Stimulated activated CD4-positive, alpha-beta T cell treated with anti-CD3 and anti-CD28 coated beads, Interleukin-12 subunit alpha, Interleukin-12 subunit beta, amount 100 ng/mL, for 48 hours (primary cell): ENCODE measurements around the gene CCDC177.
"Not testable (repeated sequence)": the region's sequence is repeated elsewhere in the genome, so short reads cannot be mapped to it uniquely, and the experiment has no call there.

Source experiments
- DNase-seq, 3 donors: peaks; one replicate each; pipeline ENCODE4 v3.0.0-alpha.2; 2020; ENCODE audit warnings: low read depth in 2 of 3, low spot score in 1 of 3

Gene CCDC177

DNA sequence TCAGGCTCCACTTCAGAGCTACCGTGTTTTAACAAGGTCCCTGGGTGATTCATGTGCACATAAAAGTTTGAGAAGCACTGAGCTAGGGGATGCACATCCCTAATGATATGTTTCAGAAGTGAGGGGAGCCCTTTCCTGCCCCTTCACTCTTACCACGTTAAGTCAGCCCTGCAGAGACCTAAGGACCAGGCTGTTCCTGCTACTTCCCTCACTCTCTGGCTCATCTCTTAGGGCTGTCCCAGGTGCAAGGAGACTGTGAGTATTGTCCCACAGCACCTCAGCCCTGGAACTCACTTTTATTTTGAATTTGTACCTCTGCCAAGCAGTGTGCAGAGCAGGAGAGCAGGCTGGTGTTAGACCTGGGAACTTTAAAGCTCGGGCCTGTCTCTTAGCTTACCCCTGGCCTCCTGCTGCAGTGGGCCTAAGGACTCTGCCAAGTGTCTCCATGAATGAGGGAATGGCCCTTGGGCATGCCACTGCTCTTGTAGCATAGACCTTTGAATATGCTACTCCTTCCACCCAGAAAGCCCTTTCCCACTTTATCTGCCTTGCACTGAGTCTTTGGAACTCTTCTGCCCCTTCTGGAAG, 25.7 kb upstream of the CCDC177 start:
- DNase-seq = no peak

DNA sequence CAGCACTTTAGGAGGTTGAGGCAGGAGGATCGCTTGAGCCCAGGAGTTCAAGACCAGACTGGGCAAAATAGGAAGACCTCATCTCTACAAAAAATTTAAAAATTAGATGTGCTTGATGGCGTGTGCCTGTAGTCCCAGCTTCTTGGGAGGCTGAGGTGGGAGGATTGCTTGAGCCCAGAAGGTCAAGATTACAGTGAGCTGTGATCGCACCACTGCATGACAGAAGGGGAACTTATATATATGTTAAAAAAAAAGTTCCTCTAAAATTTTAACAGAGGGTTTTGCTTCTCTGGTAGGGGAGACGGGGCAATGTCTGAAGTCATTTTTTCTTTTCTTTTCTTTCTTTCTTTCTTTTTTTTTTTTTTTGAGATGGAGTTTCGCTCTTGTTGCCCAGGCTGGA, 24.8 kb upstream of the CCDC177 start:
- DNase-seq = not testable (repeated sequence)

DNA sequence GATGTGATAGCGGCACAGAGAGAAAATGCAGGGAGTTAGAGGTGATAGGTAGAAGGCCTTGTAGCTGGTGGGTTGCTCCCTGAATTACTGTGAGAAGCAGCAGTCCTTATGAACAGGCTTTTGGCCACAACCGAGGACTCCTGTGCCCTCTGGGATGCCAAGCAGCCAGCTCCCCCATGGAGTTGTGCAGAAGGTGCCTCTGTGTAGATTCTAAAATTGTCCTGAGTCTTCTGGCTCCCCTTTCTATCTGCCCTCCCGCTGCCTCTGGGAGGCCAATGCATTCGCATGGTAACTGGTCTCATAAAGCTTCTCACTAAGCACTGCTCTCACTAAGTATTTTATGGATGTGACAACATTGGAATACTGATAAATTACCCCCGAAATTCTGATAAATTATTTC, 20.7 kb upstream of the CCDC177 start:
- DNase-seq = no peak

DNA sequence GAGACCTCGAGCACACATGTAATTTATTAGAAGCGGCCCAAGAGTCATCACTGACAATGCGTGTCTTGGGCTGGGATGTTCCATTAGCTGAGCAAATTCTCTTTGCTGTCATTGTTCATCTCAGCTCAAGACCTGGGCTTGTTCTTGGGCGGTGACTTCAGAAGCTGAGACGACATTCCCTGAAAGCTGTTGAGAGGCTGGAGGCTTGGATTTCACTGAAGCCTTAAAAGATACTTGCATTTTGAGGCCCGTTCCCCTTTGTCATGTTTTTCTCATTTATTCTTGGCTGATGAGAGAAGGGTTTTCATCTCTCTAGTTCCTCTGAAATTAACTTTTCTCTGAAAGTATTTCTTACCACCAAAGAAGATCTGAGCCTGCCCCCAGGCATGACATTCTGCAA, 20.2 kb upstream of the CCDC177 start:
- DNase-seq = no peak

DNA sequence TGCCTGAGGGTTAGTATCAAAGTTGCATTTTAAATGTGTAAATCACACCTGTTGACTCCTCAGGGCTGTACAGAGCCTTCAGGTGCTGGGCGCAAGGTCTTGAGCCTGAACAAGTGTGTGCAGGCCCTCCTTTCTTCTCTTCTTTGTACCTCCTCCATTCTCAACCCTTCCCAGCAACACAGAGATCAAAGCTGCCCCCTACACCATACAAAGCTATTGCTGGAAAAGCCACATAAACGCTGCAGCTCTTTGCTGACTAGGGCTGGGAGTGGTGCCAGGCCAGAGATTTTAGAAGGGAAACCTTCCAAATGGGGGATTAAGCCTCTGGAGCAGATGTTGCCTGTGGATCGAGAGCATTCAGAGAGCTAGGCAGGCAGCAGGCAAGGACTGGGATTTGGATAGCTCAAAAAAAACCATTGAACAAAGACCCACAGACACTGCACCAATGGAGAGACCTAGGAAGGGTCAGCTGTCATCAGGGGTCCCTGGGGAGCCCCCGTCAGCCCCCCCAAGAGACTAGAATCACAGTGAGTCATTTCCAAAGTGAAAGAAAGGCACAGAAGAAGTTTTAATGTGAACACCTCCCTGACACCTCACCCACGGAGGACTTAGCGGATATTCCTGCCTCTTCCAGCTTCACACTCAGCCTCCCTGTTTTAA, 18.5 kb upstream of the CCDC177 start:
- DNase-seq = no peak

DNA sequence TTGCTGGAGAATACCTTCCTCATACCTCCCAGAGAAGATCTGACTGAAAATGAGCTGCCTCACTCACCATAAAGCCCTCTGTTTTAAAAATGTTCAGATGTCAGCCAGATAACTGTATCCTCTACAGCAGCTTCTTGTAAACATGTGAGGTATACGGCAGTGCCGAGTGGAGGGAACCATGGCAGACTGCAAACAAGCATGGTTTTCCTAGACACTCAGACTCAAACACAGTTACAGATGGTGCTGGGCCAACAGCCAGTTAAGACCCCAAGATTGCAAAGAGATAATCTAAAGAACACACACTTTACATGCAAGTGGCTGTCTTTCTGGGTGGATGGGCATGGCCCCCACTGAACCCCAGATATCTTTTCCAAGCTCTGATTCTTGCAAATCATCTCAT, 16.6 kb upstream of the CCDC177 start:
- no peak for DNase-seq

DNA sequence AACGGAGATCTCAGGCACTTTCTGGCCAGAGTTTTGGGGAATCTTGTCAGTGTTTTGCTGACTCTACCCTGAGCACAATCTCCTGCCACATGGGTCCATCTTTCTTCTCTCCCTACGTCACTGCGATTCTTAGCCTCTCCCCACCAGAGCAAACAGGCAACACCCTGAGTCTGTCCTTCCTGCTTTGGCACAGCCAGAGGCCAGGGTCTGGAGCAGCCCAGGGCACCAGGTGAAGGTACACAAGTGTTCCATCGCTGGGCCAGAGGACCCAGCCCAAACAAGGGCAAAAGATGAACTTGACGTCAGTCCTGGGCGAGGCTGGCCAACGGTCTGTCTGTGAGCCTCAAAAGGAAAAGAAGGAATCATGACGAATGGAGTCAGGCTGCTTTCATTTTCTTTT, 12.7 kb upstream of the CCDC177 start:
- DNase-seq = no peak

DNA sequence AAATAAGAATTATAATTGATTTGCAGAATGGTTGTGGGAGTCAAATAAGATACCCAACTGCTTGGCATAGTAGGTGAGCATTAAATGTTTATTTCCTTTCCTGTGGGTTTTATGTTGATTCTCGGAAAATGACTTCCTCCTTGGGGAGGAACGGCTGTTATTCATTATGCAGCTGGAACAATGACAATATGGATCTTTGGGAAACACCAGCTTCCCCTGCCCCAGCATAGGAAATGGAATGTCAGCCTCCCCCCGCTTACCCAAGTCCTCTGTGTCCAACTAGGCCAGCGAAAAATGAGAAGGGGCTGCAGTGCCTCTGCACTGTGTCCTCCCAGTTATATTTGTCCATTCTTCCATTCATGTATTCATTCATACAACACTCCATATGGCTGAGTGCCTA, 11.7 kb upstream of the CCDC177 start:
- no peak for DNase-seq

DNA sequence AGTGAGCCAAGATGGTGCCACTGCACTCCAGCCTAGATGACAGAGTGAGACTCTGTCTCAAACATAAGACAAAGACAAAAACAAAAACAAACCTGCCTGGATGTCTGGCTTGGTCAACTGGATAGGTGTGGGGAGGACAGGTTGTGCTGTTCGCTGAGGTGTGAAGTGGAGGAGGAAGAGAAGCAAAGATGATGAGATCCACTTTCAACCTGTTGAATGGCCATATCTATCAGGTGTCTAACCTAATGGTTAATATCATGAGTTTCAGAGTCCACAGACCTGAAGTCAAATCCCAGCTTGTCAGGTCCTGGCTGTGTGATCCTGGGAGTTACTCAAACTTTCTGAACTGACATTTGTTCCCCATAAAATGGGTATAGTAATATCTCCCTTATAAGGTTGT, 9.7 kb upstream of the CCDC177 start:
- no peak for DNase-seq

DNA sequence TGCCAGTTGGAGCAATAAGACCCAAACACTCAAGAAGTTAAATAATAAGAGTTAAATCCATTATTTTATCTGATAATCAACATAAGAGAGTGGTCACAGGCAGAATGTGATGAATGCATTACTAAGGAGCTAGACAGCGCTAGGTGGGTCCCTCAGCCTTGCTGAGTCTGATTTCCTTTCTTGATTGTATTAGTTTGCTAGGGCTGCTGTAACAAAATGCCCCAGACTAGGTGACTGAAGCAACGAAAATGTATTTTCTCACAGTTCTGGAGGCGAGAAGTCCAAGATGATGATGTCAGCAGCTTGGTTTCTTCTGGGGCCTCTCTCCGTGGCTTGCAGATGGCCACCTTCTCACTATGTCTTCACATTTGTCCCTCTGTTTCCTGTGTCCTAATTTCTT, 8.2 kb upstream of the CCDC177 start:
- no peak for DNase-seq

DNA sequence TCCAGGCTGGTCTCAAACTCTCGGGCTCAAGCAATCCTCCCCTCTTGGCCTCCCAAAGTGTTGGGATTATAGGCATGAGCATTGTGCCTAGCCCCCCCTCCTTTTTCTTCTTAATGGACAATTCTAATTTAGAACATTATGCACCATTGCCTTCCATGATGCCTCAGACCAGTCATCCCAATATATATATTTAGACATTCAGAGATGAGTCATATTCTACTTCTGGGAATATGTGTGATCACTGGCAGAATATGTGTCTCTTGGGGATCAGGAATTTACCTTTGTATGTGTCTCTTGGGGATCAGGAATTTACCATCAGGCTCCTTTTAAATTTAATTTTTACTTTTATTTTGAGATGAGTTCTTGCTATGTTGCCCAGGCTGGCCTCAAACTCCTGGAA, 7.5 kb upstream of the CCDC177 start:
- no peak for DNase-seq

DNA sequence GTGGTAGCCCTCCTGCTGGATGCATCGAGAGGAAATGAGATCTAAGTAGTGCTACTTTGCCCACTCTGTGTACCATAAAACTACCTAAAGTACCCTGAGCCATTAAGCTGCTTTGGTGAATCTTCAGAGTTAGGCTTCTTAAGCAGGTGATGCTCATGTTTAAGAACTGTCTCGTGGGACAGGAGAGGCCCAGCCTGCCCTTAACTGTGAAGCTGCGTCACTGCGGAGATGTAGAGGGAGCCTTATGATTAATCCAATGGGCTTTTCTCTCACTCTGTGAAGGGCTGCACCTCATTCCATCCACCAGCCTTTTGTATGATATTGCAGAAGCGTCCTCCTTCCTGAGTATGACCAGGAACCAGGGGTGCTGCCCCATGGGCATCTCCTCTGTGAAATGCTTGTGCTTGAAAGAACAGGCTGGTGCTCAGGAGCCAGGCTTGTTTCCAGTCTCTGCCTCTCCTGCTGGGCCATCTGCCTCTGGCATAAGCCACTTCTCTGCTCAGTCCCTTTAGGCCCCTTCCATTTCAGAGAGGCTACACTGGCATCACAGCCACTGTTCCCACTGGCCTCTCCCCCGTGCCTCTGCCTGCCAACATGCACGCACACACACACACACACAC, 6.8 kb upstream of the CCDC177 start:
- no peak for DNase-seq

DNA sequence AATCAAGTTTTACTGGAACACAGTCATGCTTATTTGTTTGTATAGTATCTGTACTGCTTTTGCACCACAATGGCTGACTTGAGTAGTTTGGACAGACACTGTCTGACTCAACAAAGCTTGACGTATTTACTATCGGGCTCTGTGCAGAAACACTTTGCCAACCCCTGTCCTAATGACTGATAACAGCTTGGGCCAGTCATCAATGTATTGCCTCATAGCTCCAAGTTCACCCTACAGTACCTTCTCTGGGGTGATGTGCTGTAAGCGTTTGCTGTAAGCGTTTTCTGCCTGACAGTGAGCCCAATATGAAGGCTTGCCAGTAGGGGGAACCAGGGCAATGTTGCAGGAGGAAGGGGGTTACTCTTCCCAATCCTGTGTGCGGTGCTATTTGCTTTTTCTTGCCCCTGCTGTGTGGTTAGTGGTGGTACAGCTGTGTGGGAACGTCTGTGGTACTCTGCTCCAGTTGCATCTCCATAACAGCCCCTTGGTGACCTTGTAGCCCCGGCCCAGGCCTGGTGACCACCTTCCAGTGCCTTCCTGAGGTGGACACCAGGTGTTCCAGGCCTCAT, 5.4 kb upstream of the CCDC177 start:
- no peak for DNase-seq

DNA sequence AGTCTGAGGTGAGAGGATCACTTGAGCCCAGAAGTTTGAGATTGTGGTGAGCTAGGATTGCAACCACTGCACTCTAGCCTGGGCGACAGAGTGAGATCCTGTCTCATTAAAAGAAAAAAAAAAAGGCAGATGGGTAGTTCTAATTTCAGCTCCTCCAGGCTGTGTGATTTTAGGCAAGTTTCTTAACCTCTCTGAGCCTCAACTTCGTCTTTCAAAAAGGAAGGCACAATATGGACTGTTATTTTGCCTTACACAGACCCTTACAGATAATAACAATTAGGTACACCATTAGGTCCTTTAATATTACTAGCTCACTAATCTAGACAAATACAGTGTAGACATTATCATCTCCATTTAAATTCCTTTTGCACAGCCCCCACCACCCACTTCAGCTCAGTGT, 4.8 kb upstream of the CCDC177 start:
- DNase-seq = no peak

DNA sequence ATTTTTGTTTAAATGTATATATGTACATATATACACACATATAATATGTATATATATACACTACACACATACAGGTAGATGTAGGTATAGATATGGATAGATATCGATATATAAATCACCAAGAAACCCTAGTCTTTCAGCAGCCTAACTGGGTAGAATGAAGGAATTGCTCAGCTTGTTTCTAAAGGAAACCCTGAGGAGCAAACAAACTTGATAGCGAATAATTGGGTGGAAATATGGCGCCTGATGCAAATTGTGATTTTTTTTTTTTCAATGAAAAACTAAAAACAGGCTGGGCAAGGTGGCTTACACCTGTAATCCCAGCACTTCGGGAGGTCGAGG, 254 bp upstream of the CCDC177 start:
- no peak for DNase-seq

DNA sequence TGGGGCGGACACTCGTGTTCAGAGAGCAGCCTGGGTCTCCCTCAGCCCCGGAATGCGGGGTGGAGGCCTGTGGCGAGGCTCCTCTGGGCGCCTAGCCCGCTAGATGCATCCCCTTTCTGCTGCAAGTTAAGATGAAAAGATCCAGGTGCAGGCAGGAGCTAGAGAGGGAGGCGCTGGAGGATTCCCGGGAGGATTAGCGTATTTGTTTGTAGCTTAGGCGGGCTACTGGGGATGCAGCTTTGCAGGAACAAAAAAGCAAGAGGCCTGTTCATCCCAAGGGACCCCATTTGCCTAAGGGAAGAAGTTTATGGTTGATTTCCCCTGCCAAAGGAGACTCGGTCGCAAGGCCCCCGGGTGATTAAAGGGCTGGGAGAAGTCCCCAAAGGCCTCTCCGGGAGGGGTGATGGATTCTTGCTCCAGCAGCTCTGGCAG, 824 bp downstream of the CCDC177 start:
- no peak for DNase-seq

DNA sequence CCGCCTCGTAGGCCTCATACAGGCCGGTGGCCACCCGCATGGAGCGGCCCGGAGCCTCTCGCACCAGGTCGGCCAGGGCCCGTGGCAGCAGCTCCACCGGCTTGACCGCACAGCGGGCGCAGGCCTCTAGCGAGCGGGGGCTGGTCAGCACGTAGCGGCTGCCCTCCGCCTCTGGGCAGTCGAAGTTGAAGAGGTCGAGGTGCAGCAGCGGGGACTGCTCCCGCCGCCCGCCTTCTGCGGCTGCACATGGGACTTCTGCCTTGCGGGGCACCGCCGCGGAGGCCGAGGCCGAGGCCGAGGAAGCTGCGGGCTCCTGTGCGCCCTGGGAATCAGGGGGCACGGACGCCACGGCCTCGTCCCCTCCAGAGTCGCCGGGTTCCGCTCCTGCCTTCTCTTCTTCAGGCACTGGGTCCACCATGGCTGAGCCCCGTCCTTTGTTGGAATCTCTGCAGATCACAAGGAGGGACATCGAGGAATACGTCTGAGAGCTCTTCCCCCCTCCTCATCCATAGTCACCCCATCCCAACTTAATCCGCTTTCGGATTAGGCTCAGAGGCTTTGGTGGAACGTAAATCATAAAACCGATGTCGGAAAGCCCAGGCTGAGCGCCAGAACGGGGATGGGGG, 1.4 kb downstream of the CCDC177 start:
- no peak for DNase-seq

DNA sequence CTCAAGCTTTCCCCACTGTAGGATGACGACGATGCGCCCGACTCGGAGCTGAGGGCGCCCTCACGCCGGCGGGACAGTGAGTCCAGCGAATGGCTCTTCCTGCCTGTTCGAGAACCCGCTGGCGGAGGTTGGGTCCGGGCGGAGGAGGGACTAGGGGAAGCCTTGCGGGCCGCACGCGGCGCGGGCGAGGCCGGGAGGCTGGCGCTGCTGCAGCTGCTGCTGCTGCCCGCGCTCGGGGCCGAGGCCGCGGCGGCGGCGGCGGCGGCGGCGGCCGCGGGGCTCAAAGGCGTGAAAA, 1.9 kb downstream of the CCDC177 start:
- DNase-seq = no peak

DNA sequence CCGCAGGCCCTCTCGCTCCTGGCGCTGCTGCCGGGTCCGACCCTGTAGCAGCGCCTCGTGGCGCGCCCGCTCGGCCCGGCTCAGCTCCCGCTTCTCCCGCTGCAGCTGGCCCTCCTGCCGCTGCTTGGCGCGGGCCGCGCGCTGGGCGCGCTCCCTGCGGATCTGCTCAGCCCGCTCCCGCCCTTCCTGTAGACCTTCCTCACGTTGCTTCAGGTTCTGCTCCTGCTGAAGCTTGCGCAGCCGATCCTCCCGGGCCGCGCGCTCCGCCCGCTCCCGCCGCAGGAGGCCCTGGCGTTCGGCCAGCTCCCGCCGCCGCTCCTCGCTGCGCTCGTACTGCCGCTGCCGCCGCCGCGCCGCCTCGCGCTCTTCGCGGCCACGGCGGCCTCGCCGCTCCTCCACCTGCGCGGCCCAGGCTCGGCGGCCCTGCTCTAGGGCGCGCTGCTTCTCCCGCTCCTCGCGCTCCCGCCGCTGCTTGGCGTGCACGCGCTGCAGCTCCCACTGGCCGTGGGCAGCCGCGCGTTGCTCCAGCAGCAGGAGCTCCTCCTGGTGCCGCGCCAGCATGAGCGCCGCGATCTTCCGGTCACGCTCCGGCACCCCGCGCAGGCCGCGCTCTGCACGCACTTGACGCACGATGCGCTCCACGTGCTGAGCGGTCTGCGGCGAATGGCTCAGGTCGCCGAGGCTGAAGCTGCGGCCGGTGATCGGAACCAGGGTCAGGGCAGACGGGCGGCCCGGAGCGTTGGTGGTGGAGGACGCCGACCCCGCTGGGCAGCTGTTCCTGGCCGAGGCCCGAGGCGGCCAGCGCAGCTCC, 2.4 kb downstream of the CCDC177 start:
- DNase-seq = no peak

DNA sequence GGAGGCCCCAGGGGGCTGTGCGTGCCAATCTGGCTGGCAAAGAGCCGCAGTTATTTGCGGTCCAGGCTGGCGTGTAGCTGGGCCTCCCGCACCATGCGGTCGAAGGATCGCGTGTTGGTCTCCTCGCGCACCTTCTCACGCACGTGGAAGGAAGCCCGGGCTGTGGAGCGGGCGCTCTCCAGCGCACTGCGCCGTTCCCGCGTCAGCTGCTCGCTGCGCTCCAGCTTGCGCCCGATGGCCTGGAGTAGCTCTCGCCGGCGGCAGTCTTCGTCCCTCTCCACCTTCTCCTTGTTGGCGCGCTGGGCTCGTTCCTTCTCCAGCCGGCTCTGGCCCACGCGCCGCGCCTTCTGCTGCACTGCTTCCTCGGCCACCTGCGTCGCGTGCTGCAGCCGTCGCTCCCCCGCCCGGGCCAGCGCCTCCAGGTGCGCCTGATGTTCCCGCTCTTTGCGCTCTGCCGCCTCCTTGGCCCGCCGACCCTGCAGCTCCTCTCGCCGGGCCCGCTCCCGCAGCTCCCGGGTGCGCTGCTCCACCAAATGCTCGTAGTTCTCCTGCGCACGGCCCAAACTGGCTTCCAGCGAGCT, 3.1 kb downstream of the CCDC177 start:
- DNase-seq = no peak

DNA sequence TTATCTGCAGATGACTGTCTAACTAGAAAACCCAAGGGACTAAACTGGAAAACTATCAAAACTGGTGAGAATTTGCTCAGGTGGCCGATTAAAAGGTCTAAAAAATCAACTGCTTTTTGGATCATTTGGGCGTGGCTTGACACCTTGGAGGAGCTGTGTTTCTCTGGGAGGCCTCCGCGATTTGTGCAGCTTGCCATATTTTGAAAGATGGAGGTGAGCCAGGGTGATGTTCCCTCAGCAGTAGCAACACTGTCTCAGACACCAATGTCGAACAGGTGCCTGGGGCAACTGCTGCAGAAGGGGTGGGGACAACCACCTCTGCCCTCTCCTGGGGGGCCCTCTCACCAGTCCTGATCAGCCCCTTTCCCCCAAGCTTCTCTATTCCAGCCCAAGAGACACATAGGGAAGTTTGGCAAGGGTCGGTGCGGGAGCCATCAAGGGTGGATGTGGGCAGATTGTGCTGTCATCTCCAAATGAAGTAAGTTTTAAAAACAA, 3.8 kb downstream of the CCDC177 start:
- DNase-seq = no peak
